22Rv1 (cell line): ENCODE results near the gene AFF2.

Experiments
- ZFX ChIP-seq: fragments of 450-650 bp; IDR thresholded peaks from 2 replicates; pipeline ENCODE4 v1.6.1; 2017; ENCODE audit warnings: antibody characterized with exemption, borderline replicate concordance
- TF ChIP-seq, protein P1 (sequence below): fragments of 450-650 bp; IDR thresholded peaks from 2 replicates; pipeline ENCODE4 v1.5.1; 2017; ENCODE audit warnings: mild to moderate bottlenecking

- TF ChIP-seq, protein P1, sequence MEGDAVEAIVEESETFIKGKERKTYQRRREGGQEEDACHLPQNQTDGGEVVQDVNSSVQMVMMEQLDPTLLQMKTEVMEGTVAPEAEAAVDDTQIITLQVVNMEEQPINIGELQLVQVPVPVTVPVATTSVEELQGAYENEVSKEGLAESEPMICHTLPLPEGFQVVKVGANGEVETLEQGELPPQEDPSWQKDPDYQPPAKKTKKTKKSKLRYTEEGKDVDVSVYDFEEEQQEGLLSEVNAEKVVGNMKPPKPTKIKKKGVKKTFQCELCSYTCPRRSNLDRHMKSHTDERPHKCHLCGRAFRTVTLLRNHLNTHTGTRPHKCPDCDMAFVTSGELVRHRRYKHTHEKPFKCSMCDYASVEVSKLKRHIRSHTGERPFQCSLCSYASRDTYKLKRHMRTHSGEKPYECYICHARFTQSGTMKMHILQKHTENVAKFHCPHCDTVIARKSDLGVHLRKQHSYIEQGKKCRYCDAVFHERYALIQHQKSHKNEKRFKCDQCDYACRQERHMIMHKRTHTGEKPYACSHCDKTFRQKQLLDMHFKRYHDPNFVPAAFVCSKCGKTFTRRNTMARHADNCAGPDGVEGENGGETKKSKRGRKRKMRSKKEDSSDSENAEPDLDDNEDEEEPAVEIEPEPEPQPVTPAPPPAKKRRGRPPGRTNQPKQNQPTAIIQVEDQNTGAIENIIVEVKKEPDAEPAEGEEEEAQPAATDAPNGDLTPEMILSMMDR = no peak
- no peak for TF ChIP-seq ZFX
Measured at GRCh38 chrX:148649145-148649795, 148.9 kb downstream of the AFF2 start.
